Loucy (cell line): Measurements from ENCODE around the gene TGDS.

Experiments used
- EZH2phosphoT487 ChIP-seq: fragments of 200-600 bp; IDR thresholded peaks from 2 replicates; pipeline ENCODE4 v1.6.1; 2018; ENCODE audit warnings: antibody characterized with exemption, mild to moderate bottlenecking, moderate library complexity, borderline replicate concordance
- TF ChIP-seq, protein P1 (sequence below): fragments of 200-600 bp; sonication (generic); conservative IDR thresholded peaks from 2 replicates; pipeline ENCODE4 v1.5.1; 2014; ENCODE audit warnings: mild to moderate bottlenecking, antibody characterized with exemption, low read length

- TF ChIP-seq, protein P1, sequence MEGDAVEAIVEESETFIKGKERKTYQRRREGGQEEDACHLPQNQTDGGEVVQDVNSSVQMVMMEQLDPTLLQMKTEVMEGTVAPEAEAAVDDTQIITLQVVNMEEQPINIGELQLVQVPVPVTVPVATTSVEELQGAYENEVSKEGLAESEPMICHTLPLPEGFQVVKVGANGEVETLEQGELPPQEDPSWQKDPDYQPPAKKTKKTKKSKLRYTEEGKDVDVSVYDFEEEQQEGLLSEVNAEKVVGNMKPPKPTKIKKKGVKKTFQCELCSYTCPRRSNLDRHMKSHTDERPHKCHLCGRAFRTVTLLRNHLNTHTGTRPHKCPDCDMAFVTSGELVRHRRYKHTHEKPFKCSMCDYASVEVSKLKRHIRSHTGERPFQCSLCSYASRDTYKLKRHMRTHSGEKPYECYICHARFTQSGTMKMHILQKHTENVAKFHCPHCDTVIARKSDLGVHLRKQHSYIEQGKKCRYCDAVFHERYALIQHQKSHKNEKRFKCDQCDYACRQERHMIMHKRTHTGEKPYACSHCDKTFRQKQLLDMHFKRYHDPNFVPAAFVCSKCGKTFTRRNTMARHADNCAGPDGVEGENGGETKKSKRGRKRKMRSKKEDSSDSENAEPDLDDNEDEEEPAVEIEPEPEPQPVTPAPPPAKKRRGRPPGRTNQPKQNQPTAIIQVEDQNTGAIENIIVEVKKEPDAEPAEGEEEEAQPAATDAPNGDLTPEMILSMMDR = no peak
- no peak for TF ChIP-seq EZH2phosphoT487
Observed at GRCh38 chr13:94595001-94595949, 677 bp downstream of the TGDS start.
